Sigmoid colon (tissue), 7 donors: ENCODE results near the gene MDK. TPM values are rescaled to one million over a fixed set of nuclear protein-coding genes. Genes with fewer than 3 reads are reported as not detected.

ENCODE experiments used
- DNase-seq: peaks from one replicate; pipeline ENCODE4 v3.0.0-alpha.2; 2019
- H3K27ac ChIP-seq, 4 donors: fragments of 200-600 bp; sonication (generic); one replicate each; pipeline ENCODE4 v1.5.1; 2016 to 2019; ENCODE audit warnings: mild to moderate bottlenecking in 1 of 4
- H3K27me3 ChIP-seq, 3 donors: fragments of 200-600 bp; sonication (generic); one replicate each; pipeline ENCODE4 v1.5.1; 2019; ENCODE audit warnings: mild to moderate bottlenecking in 1 of 3
- H3K36me3 ChIP-seq, 4 donors: fragments of 200-600 bp; sonication (generic); one replicate each; pipeline ENCODE4 v1.5.1; 2016 to 2019
- H3K4me1 ChIP-seq, 4 donors: fragments of 200-600 bp; sonication (generic); one replicate each; pipeline ENCODE4 v1.5.1; 2017 to 2019
- H3K4me3 ChIP-seq, 4 donors: fragments of 200-600 bp; sonication (generic); one replicate each; pipeline ENCODE4 v1.5.1; 2017 to 2019; ENCODE audit warnings: mild to moderate bottlenecking in 2 of 4, moderate library complexity in 1 of 4
- H3K9me3 ChIP-seq, 4 donors: fragments of 200-600 bp in 3 of 4; sonication (generic) in 3 of 4; one replicate each; pipeline versions ENCODE4 v1.5.1 to v1.6.1; 2013 to 2019
- EP300 ChIP-seq, 4 donors: sonication (generic); formaldehyde crosslinking; IDR thresholded peaks; one replicate each; pipeline ENCODE4 v1.6.1; 2017; ENCODE audit warnings: antibody characterized with exemption in 4 of 4
- POLR2A ChIP-seq, 2 donors: fragments of 450-650 bp; IDR thresholded peaks; one replicate each; pipeline ENCODE4 v1.6.1; 2016; ENCODE audit warnings: antibody characterized with exemption in 2 of 2, mild to moderate bottlenecking in 2 of 2, moderate library complexity in 2 of 2
- POLR2AphosphoS5 ChIP-seq, 4 donors: sonication (generic); formaldehyde crosslinking; IDR thresholded peaks; one replicate each; pipeline ENCODE4 v1.6.1; 2017; ENCODE audit warnings: antibody characterized with exemption in 4 of 4
- WGBS, 2 donors: extraction: QIAGEN DNeasy Blood & Tissue Kit; methylation state at CpG; one replicate each; pipeline ENCODE4 v1.1.7; 2013; 5-methylcytosine and 5-hydroxymethylcytosine counted together
- intact Hi-C: fragments of 100-400 bp; cut with DNase I; formaldehyde crosslinking; loops from one replicate; pipeline ENCODE4 v1.15.1; 2023
- polyA plus RNA-seq, 3 donors: library from polyadenylated mRNA; stranded (reverse); fragments of 200-250 nt; gene quantifications; one replicate each; pipeline ENCODE4 v1.2.3, GENCODE V29; 2013
- total RNA-seq, 4 donors: library from RNA; depleted of rRNA; stranded (reverse); fragments of >200 nt; gene quantifications; one replicate each; pipeline ENCODE4 v1.1.0, GENCODE V29; 2016
- TF ChIP-seq, protein P1 (sequence below), 4 experiments: fragments of 450-650 bp in 3 of 4; fragments of 200-600 bp in 1 of 4; IDR thresholded peaks; one replicate each; pipeline ENCODE4 v1.5.1; 2016 to 2019; ENCODE audit warnings: antibody characterized with exemption in 4 of 4, mild to moderate bottlenecking in 3 of 4, moderate library complexity in 2 of 4
- donor health status: healthy with polysubstance abuse.
- donor health status: Bipolar disorder and iron deficiency.
- donor health status: healthy.

MDK gene
- total and polyA plus RNA-seq, 7 donors = 10.7 to 403 (median 49.9) TPM

DNA sequence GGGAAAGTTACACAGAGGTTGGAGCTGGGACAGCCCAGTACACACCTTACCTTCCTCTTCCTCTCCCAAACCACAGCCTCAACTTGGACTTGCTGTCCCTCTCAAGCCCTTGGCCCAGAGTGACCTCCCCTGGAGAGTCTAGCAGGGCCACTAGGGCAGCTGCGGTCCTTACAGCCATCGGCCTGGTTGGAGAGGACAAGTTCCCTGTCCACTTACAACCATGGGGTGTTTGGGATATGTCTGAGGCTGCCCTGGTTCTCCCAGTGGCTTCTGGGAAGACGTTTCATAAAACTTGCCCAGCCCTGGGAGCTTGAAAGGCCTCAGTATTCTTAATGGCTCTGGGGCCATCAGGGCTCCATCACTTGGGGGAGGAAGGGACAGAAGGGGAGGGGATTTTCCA lies 47.3 kb upstream of the MDK start:
- H3K4me1 ChIP-seq = peaks cover 0 to 32% (median 26%) of the 10 kb centered on the region in 4 donors
- peaks cover 15 to 52% (median 47%) of the 10 kb centered on the region in 3 donors for H3K27me3 ChIP-seq
- DNase-seq = no peak
- no peaks in the 10 kb centered on the region for H3K9me3 ChIP-seq
- no peak overlapping the region for H3K4me3 ChIP-seq
- H3K36me3 ChIP-seq = no peaks in the 10 kb centered on the region
- 87 to 91% methylated on average over 3 of the region's 3 CpGs for WGBS, 2 donors
- intact Hi-C loops = no loop called here
- TF ChIP-seq POLR2AphosphoS5 (IDR thresholded peaks at IDR 0.05) (no peak), POLR2A (IDR thresholded peaks at IDR 0.05) (no peak), EP300 (IDR thresholded peaks at IDR 0.05) (no peak)
- TF ChIP-seq, protein P1, sequence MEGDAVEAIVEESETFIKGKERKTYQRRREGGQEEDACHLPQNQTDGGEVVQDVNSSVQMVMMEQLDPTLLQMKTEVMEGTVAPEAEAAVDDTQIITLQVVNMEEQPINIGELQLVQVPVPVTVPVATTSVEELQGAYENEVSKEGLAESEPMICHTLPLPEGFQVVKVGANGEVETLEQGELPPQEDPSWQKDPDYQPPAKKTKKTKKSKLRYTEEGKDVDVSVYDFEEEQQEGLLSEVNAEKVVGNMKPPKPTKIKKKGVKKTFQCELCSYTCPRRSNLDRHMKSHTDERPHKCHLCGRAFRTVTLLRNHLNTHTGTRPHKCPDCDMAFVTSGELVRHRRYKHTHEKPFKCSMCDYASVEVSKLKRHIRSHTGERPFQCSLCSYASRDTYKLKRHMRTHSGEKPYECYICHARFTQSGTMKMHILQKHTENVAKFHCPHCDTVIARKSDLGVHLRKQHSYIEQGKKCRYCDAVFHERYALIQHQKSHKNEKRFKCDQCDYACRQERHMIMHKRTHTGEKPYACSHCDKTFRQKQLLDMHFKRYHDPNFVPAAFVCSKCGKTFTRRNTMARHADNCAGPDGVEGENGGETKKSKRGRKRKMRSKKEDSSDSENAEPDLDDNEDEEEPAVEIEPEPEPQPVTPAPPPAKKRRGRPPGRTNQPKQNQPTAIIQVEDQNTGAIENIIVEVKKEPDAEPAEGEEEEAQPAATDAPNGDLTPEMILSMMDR (IDR thresholded peaks at IDR 0.05) = no peak
- no peak overlapping the region for H3K27ac ChIP-seq

DNA sequence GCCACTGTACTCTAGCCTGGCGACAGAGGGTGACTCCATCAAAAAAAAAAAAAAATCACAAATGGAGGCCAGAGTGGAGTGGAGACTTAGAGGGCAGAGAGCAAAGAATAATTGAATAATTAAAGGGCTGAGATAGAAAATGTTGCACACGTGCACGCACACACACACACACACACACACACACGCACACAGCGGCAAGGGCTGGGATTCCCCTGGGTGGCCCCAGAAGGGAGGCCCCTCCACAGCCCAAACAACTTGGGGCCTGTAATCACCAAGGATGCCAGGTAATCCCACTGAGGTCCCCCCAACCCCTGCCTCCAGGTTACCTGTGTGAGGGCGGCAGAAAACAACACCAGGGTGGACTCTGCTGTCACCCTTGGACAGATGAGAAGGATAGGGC lies 46.2 kb upstream of the MDK start:
- peaks cover 0 to 39% (median 32%) of the 10 kb centered on the region in 4 donors for H3K4me1 ChIP-seq
- intact Hi-C loops = no loop called here
- WGBS, 2 donors = 86 to 93% methylated on average over 6 of the region's 6 CpGs

DNA sequence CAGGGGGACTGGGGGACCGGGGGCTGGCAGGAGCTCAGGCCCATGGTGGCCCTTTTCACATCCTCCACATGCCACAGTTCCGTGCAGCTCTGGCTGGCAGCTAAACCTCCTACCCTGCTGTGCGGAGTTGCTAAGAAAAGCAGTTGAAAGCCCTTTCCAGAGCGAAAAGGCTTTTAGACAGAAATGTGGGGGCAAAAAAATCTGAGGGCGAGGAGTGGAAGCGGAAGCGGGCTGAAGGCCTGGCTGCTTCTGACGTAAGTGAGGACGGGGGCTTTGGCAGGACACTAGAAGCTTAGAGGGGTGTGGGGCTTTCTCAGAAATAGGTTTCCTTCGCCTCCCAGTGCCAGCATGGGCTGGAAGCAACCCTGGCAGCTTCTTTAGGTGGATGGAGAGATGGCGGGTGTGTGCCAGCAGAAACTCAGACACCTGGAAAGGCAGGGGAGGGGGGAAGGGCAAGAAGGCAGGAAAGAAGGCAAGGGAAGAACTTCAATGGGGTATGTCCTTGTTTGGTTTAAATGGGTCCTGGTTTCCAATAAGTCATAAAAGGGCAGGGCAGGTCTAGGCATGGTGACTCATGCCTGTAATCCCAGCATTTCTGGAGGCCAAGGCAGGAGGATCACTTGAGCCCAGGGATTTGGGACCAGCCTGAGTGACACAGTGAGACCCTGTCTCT lies 45.4 kb upstream of the MDK start:
- H3K27ac ChIP-seq = no peak overlapping the region
- intact Hi-C loops = no loop called here
- no peaks in the 10 kb centered on the region for H3K36me3 ChIP-seq
- DNase-seq = no peak
- H3K27me3 ChIP-seq = peaks cover 15 to 34% (median 29%) of the 10 kb centered on the region in 3 donors
- TF ChIP-seq POLR2AphosphoS5 (IDR thresholded peaks at IDR 0.05) = no peak
- TF ChIP-seq, protein P1 (IDR thresholded peaks at IDR 0.05) = no peak
- no peak for TF ChIP-seq EP300 (IDR thresholded peaks at IDR 0.05)
- TF ChIP-seq POLR2A (IDR thresholded peaks at IDR 0.05) = no peak
- WGBS, 2 donors = 90 to 91% methylated on average over 11 of the region's 11 CpGs
- H3K4me3 ChIP-seq = no peak overlapping the region
- peaks cover 0 to 38% (median 31%) of the 10 kb centered on the region in 4 donors for H3K4me1 ChIP-seq
- no peaks in the 10 kb centered on the region for H3K9me3 ChIP-seq

More for the DNA sequence above, 46.2 kb upstream of the MDK start:
- Histone ChIP-seq H3K27ac (no peak overlapping the region), H3K36me3 (no peaks in the 10 kb centered on the region), H3K27me3 (peaks cover 15 to 41% (median 36%) of the 10 kb centered on the region in 3 donors), H3K9me3 (no peaks in the 10 kb centered on the region), H3K4me3 (no peak overlapping the region)
- DNase-seq = no peak
- no peak for TF ChIP-seq POLR2A (IDR thresholded peaks at IDR 0.05)
- no peak for TF ChIP-seq EP300 (IDR thresholded peaks at IDR 0.05)
- TF ChIP-seq, protein P1 (IDR thresholded peaks at IDR 0.05) = no peak
- TF ChIP-seq POLR2AphosphoS5 (IDR thresholded peaks at IDR 0.05) = no peak

DNA sequence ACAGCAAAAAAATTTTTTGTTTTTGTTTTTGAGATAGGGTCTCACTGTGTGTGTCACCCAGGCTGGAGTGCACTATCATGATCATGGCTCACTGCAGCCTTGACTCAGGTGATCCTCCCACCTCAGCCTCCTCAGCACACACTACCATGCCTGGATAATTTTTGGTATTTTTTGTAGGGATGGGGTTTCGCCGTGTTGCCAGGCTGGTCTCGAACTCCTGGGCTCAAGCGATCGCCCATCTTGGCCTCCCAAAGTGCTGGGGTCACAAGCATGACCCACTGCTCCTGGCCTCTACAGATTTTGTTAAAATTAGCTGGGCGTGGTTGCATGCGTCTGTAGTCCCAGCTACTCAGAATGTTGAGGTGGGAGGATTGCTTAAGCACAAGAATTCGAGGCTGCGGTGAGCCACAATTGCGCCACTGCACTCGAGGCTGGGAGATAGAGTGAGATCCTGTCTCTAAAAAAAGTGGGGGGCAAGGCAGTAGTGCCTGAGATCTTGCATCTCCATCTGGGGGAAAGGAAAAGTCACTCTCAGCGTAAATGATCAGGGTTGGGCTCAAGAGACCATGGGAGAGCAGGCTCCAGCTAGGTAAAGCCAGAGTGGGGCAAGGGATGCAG lies 44.8 kb upstream of the MDK start:
- no peak overlapping the region for H3K27ac ChIP-seq
- TF ChIP-seq, protein P1 (IDR thresholded peaks at IDR 0.05) = no peak
- no peak for TF ChIP-seq POLR2A (IDR thresholded peaks at IDR 0.05)
- TF ChIP-seq EP300 (IDR thresholded peaks at IDR 0.05) = no peak
- no peak for TF ChIP-seq POLR2AphosphoS5 (IDR thresholded peaks at IDR 0.05)
- no peak for DNase-seq
- WGBS, 2 donors = 87 to 88% methylated on average over 12 of the region's 12 CpGs
- intact Hi-C loops = no loop called here
- no peak overlapping the region for H3K4me3 ChIP-seq
- H3K4me1 ChIP-seq = peaks cover 0 to 38% (median 31%) of the 10 kb centered on the region in 4 donors
- peaks cover 15 to 27% (median 22%) of the 10 kb centered on the region in 3 donors for H3K27me3 ChIP-seq
- H3K9me3 ChIP-seq = no peaks in the 10 kb centered on the region
- no peaks in the 10 kb centered on the region for H3K36me3 ChIP-seq
